ENCODE data around the gene DEPDC1. TPM values are rescaled to one million over a fixed set of nuclear protein-coding genes. Genes with fewer than 3 reads are reported as not detected.

DEPDC1 gene
- total RNA-seq, 1 experiment from 2014 or later: 26.1 TPM

DNA sequence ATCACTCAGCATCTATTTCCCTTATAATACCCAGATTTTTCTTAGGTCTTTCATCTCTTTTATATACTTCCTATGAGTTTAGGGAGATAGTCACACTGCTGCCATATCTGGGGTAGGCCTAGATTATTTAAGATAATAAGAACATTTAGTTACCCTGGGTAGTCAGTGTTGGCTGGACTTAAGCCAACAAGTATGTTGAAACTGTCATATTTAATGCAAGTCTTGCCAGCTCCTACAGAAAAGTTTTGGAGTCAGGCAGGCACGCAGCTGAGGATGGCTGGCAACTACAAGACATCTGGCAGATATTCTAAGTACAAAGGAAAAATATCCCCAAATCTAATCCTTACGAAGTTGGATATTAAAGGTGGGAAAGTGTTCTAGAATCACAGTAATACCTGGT lies 19.2 kb upstream of the DEPDC1 start:
- H3K9me3 ChIP-seq (ENCODE audit: control insufficient read depth, low read depth, low read length): peaks cover 4% of the 10 kb centered on the region
- DNase-seq: no peak
- H3K79me2 ChIP-seq (ENCODE audit: insufficient read depth, low read length): no peaks in the 10 kb centered on the region
- no peak overlapping the region for H4K5ac ChIP-seq (ENCODE audit: insufficient read length, low read depth, low read length)
- no peak overlapping the region for H2BK12ac ChIP-seq (ENCODE audit: insufficient read length, low read depth, low read length)
- H3K79me1 ChIP-seq (ENCODE audit: insufficient read depth, low read depth, low read length, poor library complexity, severe bottlenecking): no peaks in the 10 kb centered on the region
- no peak overlapping the region for H3K4me3 Mint-ChIP-seq
- H3K4me2 ChIP-seq (ENCODE audit: insufficient read depth, insufficient read length, low read length): no peak overlapping the region
- no peak overlapping the region for H2BK15ac ChIP-seq (ENCODE audit: low read depth, low read length)
- H3K36me3 Mint-ChIP-seq (ENCODE audit: insufficient read depth in 1 of 3, low read depth in 3 of 3): peaks cover 0 to 6% (median 2%) of the 10 kb centered on the region in 3 experiments; a peak in 4 of 7 replicates
- no peak overlapping the region for H3K9ac ChIP-seq (ENCODE audit: extremely low read depth, insufficient read length, low read length)
- no peaks in the 10 kb centered on the region for H4K20me1 ChIP-seq (ENCODE audit: control insufficient read depth, insufficient read depth, insufficient read length)
- no peak overlapping the region for H3K23ac ChIP-seq (ENCODE audit: insufficient read length, low read depth, low read length)
- H3K4ac ChIP-seq (ENCODE audit: low read depth, low read length): no peak overlapping the region
- H3K27me3 ChIP-seq (ENCODE audit: insufficient read depth, low read length): no peaks in the 10 kb centered on the region
- peaks cover 6 to 7% of the 10 kb centered on the region in 2 experiments for H3K9me3 Mint-ChIP-seq
- no peak overlapping the region for H4K8ac ChIP-seq (replicated peaks; ENCODE audit: insufficient read length, low read depth, low read length)
- peaks cover 0 to 2% of the 10 kb centered on the region in 2 experiments; a peak in 1 of 4 replicates for H3K4me1 Mint-ChIP-seq
- H3K27ac Mint-ChIP-seq: no peak overlapping the region
- no peaks in the 10 kb centered on the region for H3K27me3 Mint-ChIP-seq (ENCODE audit: low read depth)
- no peak overlapping the region for H2BK20ac ChIP-seq (ENCODE audit: low read depth, low read length, poor library complexity, severe bottlenecking)
- no peak overlapping the region for H2BK5ac ChIP-seq (ENCODE audit: insufficient read length, low read length)
- H2AFZ ChIP-seq (ENCODE audit: low read length): no peak overlapping the region
- no peaks in the 10 kb centered on the region for H3K4me1 ChIP-seq (ENCODE audit: insufficient read depth, low read length)
- no peak overlapping the region for H2AK5ac ChIP-seq (ENCODE audit: insufficient read length, low read length)
- H3T11ph ChIP-seq (ENCODE audit: low read length): no peak overlapping the region
- no peak overlapping the region for H3K18ac ChIP-seq (ENCODE audit: insufficient read length, low read depth, low read length)
- H3K56ac ChIP-seq (ENCODE audit: insufficient read length, low read depth, low read length): no peak overlapping the region
- TF ChIP-seq, protein P1, sequence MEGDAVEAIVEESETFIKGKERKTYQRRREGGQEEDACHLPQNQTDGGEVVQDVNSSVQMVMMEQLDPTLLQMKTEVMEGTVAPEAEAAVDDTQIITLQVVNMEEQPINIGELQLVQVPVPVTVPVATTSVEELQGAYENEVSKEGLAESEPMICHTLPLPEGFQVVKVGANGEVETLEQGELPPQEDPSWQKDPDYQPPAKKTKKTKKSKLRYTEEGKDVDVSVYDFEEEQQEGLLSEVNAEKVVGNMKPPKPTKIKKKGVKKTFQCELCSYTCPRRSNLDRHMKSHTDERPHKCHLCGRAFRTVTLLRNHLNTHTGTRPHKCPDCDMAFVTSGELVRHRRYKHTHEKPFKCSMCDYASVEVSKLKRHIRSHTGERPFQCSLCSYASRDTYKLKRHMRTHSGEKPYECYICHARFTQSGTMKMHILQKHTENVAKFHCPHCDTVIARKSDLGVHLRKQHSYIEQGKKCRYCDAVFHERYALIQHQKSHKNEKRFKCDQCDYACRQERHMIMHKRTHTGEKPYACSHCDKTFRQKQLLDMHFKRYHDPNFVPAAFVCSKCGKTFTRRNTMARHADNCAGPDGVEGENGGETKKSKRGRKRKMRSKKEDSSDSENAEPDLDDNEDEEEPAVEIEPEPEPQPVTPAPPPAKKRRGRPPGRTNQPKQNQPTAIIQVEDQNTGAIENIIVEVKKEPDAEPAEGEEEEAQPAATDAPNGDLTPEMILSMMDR (conservative IDR thresholded peaks at IDR 0.05): no peak
- no peaks in the 10 kb centered on the region for H3K23me2 ChIP-seq (ENCODE audit: insufficient read length, low read depth, low read length, poor library complexity, severe bottlenecking)
- no CpG with 5 or more reads among the region's 2 CpGs for WGBS (ENCODE audit: extremely low coverage, insufficient read length, low lambda C conversion rate)
- H2BK120ac ChIP-seq (ENCODE audit: low read depth, low read length, poor library complexity, severe bottlenecking): no peak overlapping the region
- no peak overlapping the region for H4K91ac ChIP-seq (ENCODE audit: insufficient read length, low read depth, low read length)
- no peak overlapping the region for H3K14ac ChIP-seq (ENCODE audit: insufficient read depth, low read length)
- no peak overlapping the region for H3K27ac ChIP-seq (ENCODE audit: insufficient read length, low read depth, low read length)

Data from H9 (cell line).